Astrocyte of the cerebellum (primary cell): Measurements from ENCODE around the gene ISG15.
A peak's percentile ranks its signal among the peaks of the same experiment; 100 is the strongest.

Source experiments
- DNase-seq: peaks from one replicate; pipeline ENCODE4 v3.0.0-alpha.2; 2011; ENCODE audit warnings: low read depth
- H3K4me3 ChIP-seq: 2 replicates; pipeline ENCODE4 v1.5.1; 2011; ENCODE audit warnings: mild to moderate bottlenecking, low read depth, low read length, moderate library complexity
- CTCF ChIP-seq: IDR thresholded peaks from 2 replicates; pipeline ENCODE4 v1.5.1; 2012; ENCODE audit warnings: low read length, low read depth, moderate library complexity, mild to moderate bottlenecking; ENCODE audit errors: missing control alignments
- in situ Hi-C: cut with HindIII; loops from 2 replicates; pipeline ENCODE4 v1.10.0; 2017; ENCODE audit warnings: low sequenced_read_pairs

ISG15 gene

GRCh38 chr1:966704-967300 is 46.5 kb upstream of the ISG15 start:
- TF ChIP-seq CTCF = no peak
- no peak for DNase-seq
- H3K4me3 ChIP-seq = peak overlapping the region; percentile 48
- in situ Hi-C loops = no loop called here

GRCh38 chr1:967466-968343 is 45.6 kb upstream of the ISG15 start:
- in situ Hi-C loops = no loop called here
- no peak overlapping the region for H3K4me3 ChIP-seq
- no peak for DNase-seq
- no peak for TF ChIP-seq CTCF

- no peak overlapping the region for H3K4me3 ChIP-seq
- TF ChIP-seq CTCF = no peak
- no peak for DNase-seq
- in situ Hi-C loops = no loop called here
Observed at GRCh38 chr1:969260-969855, 43.9 kb upstream of the ISG15 start.

- no peak for TF ChIP-seq CTCF
- DNase-seq = no peak
- in situ Hi-C loops = no loop called here
- no peak overlapping the region for H3K4me3 ChIP-seq
Observed at GRCh38 chr1:970242-970972, 42.9 kb upstream of the ISG15 start.

- no peak for DNase-seq
- in situ Hi-C loops = no loop called here
- TF ChIP-seq CTCF = no peak
- no peak overlapping the region for H3K4me3 ChIP-seq
Observed at GRCh38 chr1:970973-971730, 42.1 kb upstream of the ISG15 start.
